Body of pancreas (tissue), 4 donors: Measurements from ENCODE around the gene ZSWIM6. TPM values are rescaled to one million over a fixed set of nuclear protein-coding genes. Genes with fewer than 3 reads are reported as not detected.

Source experiments
- ATAC-seq: fragments of 150-250 bp; one replicate; pipeline ENCODE4 v1.9.1; 2016
- DNase-seq, 4 donors: peaks; one replicate each; pipeline ENCODE4 v3.0.0-alpha.2; 2019
- H3K27ac ChIP-seq, 4 donors: fragments of 200-600 bp; sonication (generic); 1 replicate in 3 of 4; 2 replicates in 1 of 4; pipeline versions ENCODE4 v1.5.1 to v1.6.1; 2016 to 2019; ENCODE audit warnings: mild to moderate bottlenecking in 1 of 4, mixed read lengths in 1 of 4, moderate library complexity in 1 of 4
- H3K27me3 ChIP-seq, 2 donors: fragments of 200-600 bp; sonication (generic); one replicate each; pipeline ENCODE4 v1.6.0; 2016; ENCODE audit warnings: mild to moderate bottlenecking in 1 of 2
- H3K36me3 ChIP-seq, 2 donors: fragments of 200-600 bp; sonication (generic); replicated peaks in 1 of 2; 2 replicates each; pipeline ENCODE4 v1.5.1; 2016; ENCODE audit warnings: low read depth in 2 of 2; ENCODE audit not compliant: insufficient read depth in 1 of 2
- H3K4me1 ChIP-seq: fragments of 200-600 bp; sonication (generic); one replicate; pipeline ENCODE4 v1.6.0; 2016
- H3K4me3 ChIP-seq, 2 donors: fragments of 200-600 bp; sonication (generic); 1 replicate in 1 of 2; 2 replicates in 1 of 2; pipeline ENCODE4 v1.5.1; 2016 to 2019
- H3K9me3 ChIP-seq, 3 donors: fragments of 200-600 bp; sonication (generic); 1 replicate in 2 of 3; 2 replicates in 1 of 3; pipeline ENCODE4 v1.5.1; 2016
- CTCF ChIP-seq, 7 experiments: fragments of 450-650 bp in 4 of 7; fragments of 200-600 bp in 3 of 7; sonication (generic) in 3 of 7; IDR thresholded peaks; one replicate each; pipeline ENCODE4 v1.5.1; 2016 to 2019; ENCODE audit warnings: antibody characterized with exemption in 7 of 7
- POLR2A ChIP-seq, 3 donors: fragments of 450-650 bp; IDR thresholded peaks; one replicate each; pipeline ENCODE4 v1.6.1; 2016; ENCODE audit warnings: antibody characterized with exemption in 3 of 3, mild to moderate bottlenecking in 2 of 3
- WGBS, 2 donors: methylation state at CpG; one replicate each; pipeline ENCODE4 v1.1.5; 2017; 5-methylcytosine and 5-hydroxymethylcytosine counted together
- intact Hi-C: fragments of 100-400 bp; cut with DNase I; formaldehyde crosslinking; loops from one replicate; pipeline ENCODE4 v1.15.1; 2023
- total RNA-seq, 2 donors: library from RNA; depleted of rRNA; stranded (reverse); fragments of >200 nt; gene quantifications; one replicate each; pipeline ENCODE4 v1.1.0, GENCODE V29; 2016

ZSWIM6 gene
- total RNA-seq, 2 donors from 2014 or later = 5.9 to 8.8 TPM

GRCh38 chr5:61575581-61575980, 243.5 kb downstream of the ZSWIM6 start:
- Histone ChIP-seq H3K36me3 (no peaks in the 10 kb centered on the region), H3K27ac (no peak overlapping the region), H3K4me3 (no peak overlapping the region), H3K9me3 (no peaks in the 10 kb centered on the region), H3K4me1 (no peaks in the 10 kb centered on the region), H3K27me3 (no peaks in the 10 kb centered on the region)
- DNase-seq (peak in 3 of 4 donors; percentile 17 to 38 (median 30)), ATAC-seq (no peak)
- intact Hi-C loops = no loop called here
- 40 to 45% methylated on average over 6 of the region's 6 CpGs for WGBS, 2 donors
- TF ChIP-seq POLR2A (IDR thresholded peaks at IDR 0.05) (no peak), CTCF (IDR thresholded peaks at IDR 0.05) (no peak)

GRCh38 chr5:61576556-61576955, 244.5 kb downstream of the ZSWIM6 start:
- Histone ChIP-seq H3K27ac (no peak overlapping the region), H3K36me3 (no peaks in the 10 kb centered on the region), H3K27me3 (no peaks in the 10 kb centered on the region), H3K4me1 (no peaks in the 10 kb centered on the region), H3K4me3 (no peak overlapping the region), H3K9me3 (no peaks in the 10 kb centered on the region)
- 94 to 97% methylated on average over 3 of the region's 3 CpGs for WGBS, 2 donors
- TF ChIP-seq POLR2A (IDR thresholded peaks at IDR 0.05) (no peak), CTCF (IDR thresholded peaks at IDR 0.05) (no peak)
- DNase-seq (no peak), ATAC-seq (no peak)
- intact Hi-C loops = no loop called here

GRCh38 chr5:61578858-61579503, 246.9 kb downstream of the ZSWIM6 start:
- 81 to 90% methylated on average over 1 of the region's 1 CpG for WGBS, 2 donors
- DNase-seq (no peak), ATAC-seq (no peak)
- no peak for TF ChIP-seq CTCF (IDR thresholded peaks at IDR 0.05)
- no peak for TF ChIP-seq POLR2A (IDR thresholded peaks at IDR 0.05)
- intact Hi-C loops = no loop called here
- Histone ChIP-seq H3K4me1 (peaks cover 10% of the 10 kb centered on the region), H3K36me3 (no peaks in the 10 kb centered on the region), H3K4me3 (no peak overlapping the region), H3K9me3 (no peaks in the 10 kb centered on the region), H3K27me3 (no peaks in the 10 kb centered on the region), H3K27ac (no peak overlapping the region)

DNA sequence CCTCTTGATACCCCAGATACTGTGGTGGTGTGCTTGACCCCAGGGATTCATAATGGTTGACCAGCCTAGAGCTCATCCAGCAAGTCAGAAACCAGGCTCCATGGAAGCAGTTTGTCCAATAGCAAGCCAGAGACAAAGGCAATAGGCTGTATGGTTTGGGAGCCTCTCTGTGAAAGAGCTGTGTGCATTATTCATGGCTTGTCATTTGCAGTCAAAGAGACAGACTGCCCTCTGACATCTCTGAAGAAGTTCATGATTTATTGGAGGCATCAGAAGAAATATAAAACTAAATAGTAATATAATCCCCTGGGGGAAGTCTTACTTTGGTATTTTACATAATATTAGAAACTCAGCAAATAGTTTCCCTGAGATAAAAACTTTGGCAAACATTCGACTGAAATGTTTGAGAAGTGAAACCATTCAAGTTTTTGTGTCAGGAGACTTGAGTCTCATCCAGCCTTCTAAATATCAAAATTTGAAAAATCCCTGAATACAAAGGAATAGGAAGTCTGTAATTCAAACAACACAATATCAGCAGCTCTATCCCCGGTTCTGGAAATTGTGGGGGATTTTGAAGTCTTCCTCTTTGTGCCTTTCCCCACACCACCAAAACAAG, 250.3 kb downstream of the ZSWIM6 start:
- peaks cover 10% of the 10 kb centered on the region for H3K4me1 ChIP-seq
- WGBS, 2 donors = 10 to 19% methylated on average over 2 of the region's 2 CpGs
- no peak overlapping the region for H3K4me3 ChIP-seq
- TF ChIP-seq POLR2A (IDR thresholded peaks at IDR 0.05) (no peak), CTCF (IDR thresholded peaks at IDR 0.05) (no peak)
- H3K27ac ChIP-seq = no peak overlapping the region
- no peaks in the 10 kb centered on the region for H3K27me3 ChIP-seq
- no peak for DNase-seq
- no peak for ATAC-seq
- H3K9me3 ChIP-seq = no peaks in the 10 kb centered on the region
- intact Hi-C loops = no loop called here
- H3K36me3 ChIP-seq = no peaks in the 10 kb centered on the region

- intact Hi-C loops = no loop called here
- WGBS, 2 donors = 72 to 74% methylated on average over 3 of the region's 3 CpGs
- no peak overlapping the region for H3K27ac ChIP-seq
Observed at GRCh38 chr5:61582887-61583286, 250.8 kb downstream of the ZSWIM6 start.

More at GRCh38 chr5:61582887-61583286, 250.8 kb downstream of the ZSWIM6 start:
- TF ChIP-seq CTCF (IDR thresholded peaks at IDR 0.05) = no peak
- TF ChIP-seq POLR2A (IDR thresholded peaks at IDR 0.05) = no peak
- H3K27me3 ChIP-seq = no peaks in the 10 kb centered on the region
- ATAC-seq (no peak), DNase-seq (no peak)
- H3K4me3 ChIP-seq = no peak overlapping the region
- no peaks in the 10 kb centered on the region for H3K9me3 ChIP-seq
- peaks cover 10% of the 10 kb centered on the region for H3K4me1 ChIP-seq
- no peaks in the 10 kb centered on the region for H3K36me3 ChIP-seq
